Heart right ventricle (tissue), 16 donors: ENCODE data around the gene PSMA2. TPM values are rescaled to one million over a fixed set of nuclear protein-coding genes. Genes with fewer than 3 reads are reported as not detected.

ENCODE experiments used
- ATAC-seq, 8 donors: fragments of 200-7000 bp; cut with Tn5 transposase; one replicate each; pipeline ENCODE4 v1.9.1; 2020; ENCODE audit warnings: mild to moderate bottlenecking in 8 of 8, moderate library complexity in 8 of 8, moderate number of reproducible peaks in 1 of 8
- DNase-seq, 2 donors: peaks; one replicate each; pipeline ENCODE4 v3.0.0-alpha.2; 2020
- H3K27ac ChIP-seq, 10 donors: fragments of 200-600 bp; sonication (generic) in 2 of 10; one replicate each; pipeline versions ENCODE4 v1.5.0 to v1.8.0; 2020 to 2022; ENCODE audit warnings: mild to moderate bottlenecking in 3 of 10
- H3K27me3 ChIP-seq, 7 donors: fragments of 200-600 bp; one replicate each; pipeline ENCODE4 v1.8.0; 2021 to 2022; ENCODE audit warnings: mild to moderate bottlenecking in 2 of 7
- H3K36me3 ChIP-seq, 9 donors: fragments of 200-600 bp; sonication (generic) in 1 of 9; one replicate each; pipeline versions ENCODE4 v1.5.0 to v1.8.0; 2020 to 2022; ENCODE audit warnings: mild to moderate bottlenecking in 2 of 9
- H3K4me1 ChIP-seq, 9 donors: fragments of 200-600 bp; sonication (generic) in 1 of 9; one replicate each; pipeline versions ENCODE4 v1.5.0 to v1.8.0; 2020 to 2022; ENCODE audit warnings: mild to moderate bottlenecking in 4 of 9
- H3K4me3 ChIP-seq, 10 donors: fragments of 200-600 bp; sonication (generic) in 2 of 10; one replicate each; pipeline versions ENCODE4 v1.5.0 to v1.8.0; 2020 to 2022; ENCODE audit warnings: mild to moderate bottlenecking in 7 of 10, moderate library complexity in 2 of 10
- H3K9me3 ChIP-seq, 11 donors: fragments of 200-600 bp in 10 of 11; sonication (generic) in 2 of 11; one replicate each; pipeline versions ENCODE4 v1.5.0 to v1.8.0; 2013 to 2022; ENCODE audit warnings: mild to moderate bottlenecking in 2 of 11, control low read depth in 1 of 11, moderate library complexity in 1 of 11
- WGBS, 2 donors: extraction: QIAGEN DNeasy Blood & Tissue Kit; methylation state at CpG; one replicate each; pipeline ENCODE4 v1.1.7; 2013; ENCODE audit warnings: inconsistent platforms in 1 of 2; 5-methylcytosine and 5-hydroxymethylcytosine counted together
- intact Hi-C, 10 donors: fragments of 100-400 bp; cut with DNase I; formaldehyde crosslinking; loops; one replicate each; pipeline versions ENCODE4 v1.11.1 to v1.14.2; 2022
- polyA plus RNA-seq, 2 donors: library from polyadenylated mRNA; stranded (reverse); fragments of 200-250 nt; gene quantifications; one replicate each; pipeline ENCODE4 v1.2.3, GENCODE V29; 2013
- total RNA-seq, 10 donors: library from RNA; stranded (reverse); fragmentation: NEBNext Ultra II Directional in 3 of 10; extraction: Animal tissue kit (Norgen Biotek cat#: 25700) in 3 of 10; gene quantifications; one replicate each; pipeline versions ENCODE4 v1.2.1 to v1.2.4, GENCODE V29; 2021 to 2023
- TF ChIP-seq, protein P1 (sequence below), 9 donors: fragments of 200-600 bp; sonication (generic) in 2 of 9; IDR thresholded peaks; one replicate each; pipeline versions ENCODE4 v1.5.0 to v1.8.0; 2021 to 2022; ENCODE audit warnings: antibody characterized with exemption in 9 of 9, mild to moderate bottlenecking in 5 of 9, moderate library complexity in 1 of 9
- donor health status: Arrhythmogenic right ventricular cardiomyopathy.
- donor health status: ischemic (EF 13 %, LVEDD 7.1; RV severe dilation, severe dysfunction).
- donor health status: healthy with polysubstance abuse.
- donor health status: DM: no; HTN: yes; CAD: no.
- donor health status: DM: no; HTN: no; CAD: no.
- donor health status: ischemic (EF 25% LVEDD 6.9; RV normal size, moderate dysfunction).
- donor health status: ischemic (EF 25% LVEDD 5.7; RV mildly dilated, moderate dysfunction).
- donor health status: healthy.
- donor health status: DM: yes; HTN: yes; CAD: no.
- donor health status: Ischemic cardiomyopathy.
- donor health status: ischemic (EF 35%, LVEDD 5.7; RV mildly dilated, moderate dysfunction).
- donor health status: nonischemic (EF 11% LVEDD 7.7; RV severe dilation, severe dysfunction).
- donor health status: DM: yes; HTN: yes; CAD: no.
- donor health status: PGD.
- donor health status: ischemic (EF 29% LVEDD 5.4; RV normal size, mild dysfunction).
- donor health status: nonischemic (EF 23%, LVEDD 6.1; RV moderate dilation, normal function).

PSMA2 gene
- total and polyA plus RNA-seq, 12 donors = 32.4 to 154 (median 77.1) TPM

DNA sequence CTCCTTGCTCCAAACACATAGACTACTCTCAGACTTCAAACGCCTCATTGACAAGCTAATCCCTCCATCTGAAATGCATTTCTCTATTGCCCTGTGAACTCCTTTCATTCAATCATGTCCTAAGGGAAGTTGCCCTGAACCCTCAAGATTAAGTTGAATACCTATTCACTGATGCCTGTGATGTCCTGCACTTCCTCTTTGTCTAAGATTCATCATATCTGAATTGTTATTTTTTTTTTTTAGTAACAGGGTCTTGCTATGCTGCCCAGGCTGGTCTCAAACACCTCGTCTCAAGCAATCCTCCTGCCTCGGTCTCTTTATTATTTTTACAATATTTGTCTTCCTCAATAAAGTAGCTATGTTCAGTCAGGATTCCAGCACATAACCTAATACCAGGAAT is 3.2 kb downstream of the PSMA2 start:
- Histone ChIP-seq H3K9me3 (no peaks in the 10 kb centered on the region), H3K4me1 (peaks cover 5 to 60% (median 38%) of the 10 kb centered on the region in 9 donors), H3K27ac (no peak overlapping the region), H3K36me3 (peaks cover 0 to 43% (median 30%) of the 10 kb centered on the region in 9 donors), H3K4me3 (no peak overlapping the region), H3K27me3 (no peaks in the 10 kb centered on the region)
- ATAC-seq (no peak), DNase-seq (no peak)
- 58 to 80% methylated on average over 3 of the region's 3 CpGs for WGBS, 2 donors
- TF ChIP-seq, protein P1, sequence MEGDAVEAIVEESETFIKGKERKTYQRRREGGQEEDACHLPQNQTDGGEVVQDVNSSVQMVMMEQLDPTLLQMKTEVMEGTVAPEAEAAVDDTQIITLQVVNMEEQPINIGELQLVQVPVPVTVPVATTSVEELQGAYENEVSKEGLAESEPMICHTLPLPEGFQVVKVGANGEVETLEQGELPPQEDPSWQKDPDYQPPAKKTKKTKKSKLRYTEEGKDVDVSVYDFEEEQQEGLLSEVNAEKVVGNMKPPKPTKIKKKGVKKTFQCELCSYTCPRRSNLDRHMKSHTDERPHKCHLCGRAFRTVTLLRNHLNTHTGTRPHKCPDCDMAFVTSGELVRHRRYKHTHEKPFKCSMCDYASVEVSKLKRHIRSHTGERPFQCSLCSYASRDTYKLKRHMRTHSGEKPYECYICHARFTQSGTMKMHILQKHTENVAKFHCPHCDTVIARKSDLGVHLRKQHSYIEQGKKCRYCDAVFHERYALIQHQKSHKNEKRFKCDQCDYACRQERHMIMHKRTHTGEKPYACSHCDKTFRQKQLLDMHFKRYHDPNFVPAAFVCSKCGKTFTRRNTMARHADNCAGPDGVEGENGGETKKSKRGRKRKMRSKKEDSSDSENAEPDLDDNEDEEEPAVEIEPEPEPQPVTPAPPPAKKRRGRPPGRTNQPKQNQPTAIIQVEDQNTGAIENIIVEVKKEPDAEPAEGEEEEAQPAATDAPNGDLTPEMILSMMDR (IDR thresholded peaks at IDR 0.05) = no peak
- intact Hi-C loops = no loop called here

DNA sequence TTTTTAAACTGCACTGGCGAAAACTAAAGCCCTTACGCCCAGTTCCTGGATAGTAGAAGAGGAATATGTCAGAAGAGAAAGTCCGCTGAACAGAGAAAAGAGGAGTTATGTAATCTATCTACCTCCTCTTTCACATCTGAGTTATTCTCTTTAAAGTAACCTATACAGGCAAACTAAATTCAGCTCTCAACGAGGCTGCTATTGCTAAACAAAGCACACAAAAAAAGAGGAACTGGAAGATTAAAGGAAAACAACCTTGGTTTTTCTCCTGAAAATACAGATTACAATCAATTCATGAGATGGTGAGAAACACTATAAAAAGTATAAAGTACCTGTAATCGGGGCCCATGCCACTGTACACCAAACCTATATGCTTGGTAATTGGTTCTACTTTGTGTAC is 5.8 kb downstream of the PSMA2 start:
- Histone ChIP-seq H3K27ac (no peak overlapping the region), H3K4me3 (no peak overlapping the region), H3K4me1 (peaks cover 0 to 50% (median 28%) of the 10 kb centered on the region in 9 donors), H3K27me3 (no peaks in the 10 kb centered on the region), H3K9me3 (no peaks in the 10 kb centered on the region), H3K36me3 (peaks cover 0 to 68% (median 45%) of the 10 kb centered on the region in 9 donors)
- no peak for ATAC-seq
- TF ChIP-seq, protein P1 (IDR thresholded peaks at IDR 0.05) = no peak
- intact Hi-C loops = no loop called here
- WGBS, 2 donors = 89 to 91% methylated on average over 5 of the region's 5 CpGs
- no peak for DNase-seq

GRCh38 chr7:42925630-42926029 is 6.3 kb downstream of the PSMA2 start:
- Histone ChIP-seq H3K4me1 (peaks cover 0 to 44% (median 22%) of the 10 kb centered on the region in 9 donors), H3K27ac (no peak overlapping the region), H3K9me3 (no peaks in the 10 kb centered on the region), H3K4me3 (no peak overlapping the region), H3K27me3 (no peaks in the 10 kb centered on the region), H3K36me3 (peaks cover 0 to 74% (median 50%) of the 10 kb centered on the region in 9 donors)
- ATAC-seq = no peak
- DNase-seq = no peak
- TF ChIP-seq, protein P1 (IDR thresholded peaks at IDR 0.05) = no peak
- WGBS, 2 donors = 86 to 97% methylated on average over 1 of the region's 1 CpG
- intact Hi-C loops = no loop called here

DNA sequence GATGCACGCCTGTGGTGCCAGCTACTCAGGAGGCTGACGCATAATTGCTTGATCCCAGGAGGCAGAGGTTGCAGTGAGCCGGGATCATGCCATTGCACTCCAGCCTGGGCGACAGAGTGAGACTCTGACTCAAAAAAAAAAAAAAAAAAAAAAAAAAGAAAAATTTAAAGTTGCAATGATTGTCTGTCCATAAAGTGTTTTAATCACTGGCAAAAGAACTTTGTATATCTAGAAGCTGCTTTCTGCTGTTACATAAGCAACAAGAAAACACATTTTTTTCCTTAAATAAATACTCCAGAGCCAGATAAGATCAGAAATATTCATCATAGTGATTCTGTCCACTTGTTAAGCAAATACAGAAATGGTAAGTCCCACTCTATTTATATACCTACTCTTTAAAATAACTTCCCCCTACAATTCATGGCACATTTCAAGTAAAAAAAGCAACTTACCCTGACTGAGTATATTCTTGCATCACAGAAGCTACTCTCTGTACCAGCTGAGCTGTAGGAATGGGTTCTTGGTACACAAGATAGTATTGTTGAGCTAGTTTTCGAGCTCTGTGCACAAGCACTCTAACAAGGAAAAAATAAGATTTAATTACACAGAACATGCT is 7.6 kb downstream of the PSMA2 start:
- Histone ChIP-seq H3K36me3 (peaks cover 0 to 87% (median 57%) of the 10 kb centered on the region in 9 donors), H3K27ac (no peak overlapping the region), H3K4me3 (no peak overlapping the region), H3K4me1 (peaks cover 0 to 31% (median 9%) of the 10 kb centered on the region in 9 donors), H3K27me3 (no peaks in the 10 kb centered on the region), H3K9me3 (no peaks in the 10 kb centered on the region)
- WGBS, 2 donors = 90 to 97% methylated on average over 5 of the region's 5 CpGs
- ATAC-seq (no peak), DNase-seq (no peak)
- TF ChIP-seq, protein P1 (IDR thresholded peaks at IDR 0.05) = no peak
- intact Hi-C loops = no loop called here
